Vagina (tissue), 2 donors: ENCODE data around the gene WASF1. TPM values are rescaled to one million over a fixed set of nuclear protein-coding genes. Genes with fewer than 3 reads are reported as not detected.

Experiments used
- DNase-seq, 2 donors: peaks; one replicate each; pipeline ENCODE4 v3.0.0-alpha.2; 2017; ENCODE audit errors: extremely low spot score in 2 of 2
- H3K27ac ChIP-seq: fragments of 200-600 bp; sonication (generic); one replicate; pipeline ENCODE4 v1.5.1; 2019
- H3K27me3 ChIP-seq: fragments of 200-600 bp; sonication (generic); one replicate; pipeline ENCODE4 v1.5.1; 2019
- H3K36me3 ChIP-seq, 2 donors: fragments of 200-600 bp; sonication (generic); one replicate each; pipeline ENCODE4 v1.5.1; 2017 to 2019
- H3K4me1 ChIP-seq: fragments of 200-600 bp; sonication (generic); one replicate; pipeline ENCODE4 v1.5.1; 2019
- H3K4me3 ChIP-seq, 2 donors: fragments of 200-600 bp; sonication (generic); 1 replicate in 1 of 2; 2 replicates in 1 of 2; pipeline ENCODE4 v1.5.1; 2016 to 2019
- H3K9me3 ChIP-seq: fragments of 200-600 bp; sonication (generic); one replicate; pipeline ENCODE4 v1.5.1; 2019
- CTCF ChIP-seq, 3 experiments: fragments of 450-650 bp in 2 of 3; fragments of 200-600 bp in 1 of 3; sonication (generic) in 1 of 3; IDR thresholded peaks; one replicate each; pipeline ENCODE4 v1.5.1; 2017 to 2019; ENCODE audit warnings: antibody characterized with exemption in 3 of 3, mild to moderate bottlenecking in 2 of 3, moderate library complexity in 2 of 3
- POLR2A ChIP-seq, 2 donors: fragments of 450-650 bp; IDR thresholded peaks; one replicate each; pipeline ENCODE4 v1.6.1; 2017; ENCODE audit warnings: antibody characterized with exemption in 2 of 2, mild to moderate bottlenecking in 2 of 2, moderate library complexity in 2 of 2
- POLR2AphosphoS5 ChIP-seq, 2 donors: sonication (generic); formaldehyde crosslinking; IDR thresholded peaks; one replicate each; pipeline ENCODE4 v1.9.0; 2017; ENCODE audit warnings: antibody characterized with exemption in 2 of 2, mild to moderate bottlenecking in 2 of 2, low read depth in 1 of 2; ENCODE audit not compliant: insufficient read depth in 1 of 2
- intact Hi-C: fragments of 100-400 bp; cut with DNase I; formaldehyde crosslinking; loops from one replicate; pipeline ENCODE4 v1.15.1; 2023
- total RNA-seq: library from RNA; depleted of rRNA; stranded (reverse); fragments of >200 nt; gene quantifications from one replicate; pipeline ENCODE4 v1.2.3, GENCODE V29; 2016

The WASF1 gene
- total RNA-seq, 1 donor from 2014 or later: 20.1 TPM

- H3K27me3 ChIP-seq: no peaks in the 10 kb centered on the region
- H3K4me1 ChIP-seq: peaks cover 17% of the 10 kb centered on the region
- TF ChIP-seq CTCF (IDR thresholded peaks at IDR 0.05) (no peak), POLR2A (IDR thresholded peaks at IDR 0.05) (no peak), POLR2AphosphoS5 (IDR thresholded peaks at IDR 0.05; ENCODE audit: insufficient read depth in 1 of 2, low read depth in 1 of 2) (no peak)
- H3K4me3 ChIP-seq: no peak overlapping the region
- H3K9me3 ChIP-seq: no peaks in the 10 kb centered on the region
- no peak overlapping the region for H3K27ac ChIP-seq
- DNase-seq: no peak
- intact Hi-C loops: no loop called here
- H3K36me3 ChIP-seq: no peaks in the 10 kb centered on the region
Observed at GRCh38 chr6:110093981-110094380, 85.5 kb downstream of the WASF1 start.

- H3K4me1 ChIP-seq: no peaks in the 10 kb centered on the region
- intact Hi-C loops: no loop called here
- no peak for TF ChIP-seq CTCF (IDR thresholded peaks at IDR 0.05)
- TF ChIP-seq POLR2AphosphoS5 (IDR thresholded peaks at IDR 0.05; ENCODE audit: insufficient read depth in 1 of 2, low read depth in 1 of 2): no peak
- no peak for TF ChIP-seq POLR2A (IDR thresholded peaks at IDR 0.05)
Observed at GRCh38 chr6:110090876-110091275, 88.6 kb downstream of the WASF1 start.

GRCh38 chr6:110089323-110089722, 90.1 kb downstream of the WASF1 start:
- H3K4me3 ChIP-seq: no peak overlapping the region
- no peaks in the 10 kb centered on the region for H3K4me1 ChIP-seq
- no peak for DNase-seq
- no peak overlapping the region for H3K27ac ChIP-seq
- H3K27me3 ChIP-seq: no peaks in the 10 kb centered on the region
- no peaks in the 10 kb centered on the region for H3K9me3 ChIP-seq
- H3K36me3 ChIP-seq: no peaks in the 10 kb centered on the region
- intact Hi-C loops: no loop called here
- no peak for TF ChIP-seq POLR2A (IDR thresholded peaks at IDR 0.05)
- TF ChIP-seq POLR2AphosphoS5 (IDR thresholded peaks at IDR 0.05; ENCODE audit: insufficient read depth in 1 of 2, low read depth in 1 of 2): no peak
- TF ChIP-seq CTCF (IDR thresholded peaks at IDR 0.05): no peak

More at GRCh38 chr6:110090876-110091275, 88.6 kb downstream of the WASF1 start:
- DNase-seq: no peak
- H3K4me3 ChIP-seq: no peak overlapping the region
- H3K27ac ChIP-seq: no peak overlapping the region
- no peaks in the 10 kb centered on the region for H3K36me3 ChIP-seq
- H3K9me3 ChIP-seq: no peaks in the 10 kb centered on the region
- no peaks in the 10 kb centered on the region for H3K27me3 ChIP-seq

GRCh38 chr6:110085285-110085684, 94.2 kb downstream of the WASF1 start:
- Histone ChIP-seq H3K4me3 (no peak overlapping the region), H3K9me3 (no peaks in the 10 kb centered on the region), H3K27ac (no peak overlapping the region), H3K4me1 (no peaks in the 10 kb centered on the region), H3K36me3 (no peaks in the 10 kb centered on the region), H3K27me3 (no peaks in the 10 kb centered on the region)
- TF ChIP-seq POLR2AphosphoS5 (IDR thresholded peaks at IDR 0.05; ENCODE audit: insufficient read depth in 1 of 2, low read depth in 1 of 2): no peak
- no peak for TF ChIP-seq POLR2A (IDR thresholded peaks at IDR 0.05)
- no peak for TF ChIP-seq CTCF (IDR thresholded peaks at IDR 0.05)
- no peak for DNase-seq
- intact Hi-C loops: no loop called here

GRCh38 chr6:110083875-110084585, 95.4 kb downstream of the WASF1 start:
- intact Hi-C loops: no loop called here
- no peak overlapping the region for H3K27ac ChIP-seq
- no peak overlapping the region for H3K4me3 ChIP-seq
- H3K4me1 ChIP-seq: no peaks in the 10 kb centered on the region
- no peaks in the 10 kb centered on the region for H3K36me3 ChIP-seq
- DNase-seq: no peak
- H3K27me3 ChIP-seq: no peaks in the 10 kb centered on the region
- TF ChIP-seq POLR2A (IDR thresholded peaks at IDR 0.05) (no peak), POLR2AphosphoS5 (IDR thresholded peaks at IDR 0.05; ENCODE audit: insufficient read depth in 1 of 2, low read depth in 1 of 2) (no peak), CTCF (IDR thresholded peaks at IDR 0.05) (no peak)
- no peaks in the 10 kb centered on the region for H3K9me3 ChIP-seq
